Keratinocyte (primary cell): ENCODE measurements around the gene IPO13. TPM values are rescaled to one million over a fixed set of nuclear protein-coding genes. Genes with fewer than 3 reads are reported as not detected.

Experiments used
- DNase-seq: peaks from one replicate; pipeline ENCODE4 v3.0.0-alpha.2; 2011; ENCODE audit warnings: low read depth, missing footprints, low spot score
- FAIRE-seq: peaks from 2 replicates; lab custom pipeline; 2011; peaks lifted over from hg19 to GRCh38; lab: Jason Lieb, UNC
- H2AFZ ChIP-seq: 2 replicates; pipeline ENCODE4 v1.6.0; 2012; ENCODE audit warnings: low read length, control low read depth, inconsistent platforms; ENCODE audit not compliant: control insufficient read depth
- H3K27ac ChIP-seq: 2 replicates; pipeline ENCODE4 v1.5.1; 2011; ENCODE audit warnings: low read length; ENCODE audit not compliant: control insufficient read depth, insufficient read depth
- H3K27me3 ChIP-seq: 3 replicates; pipeline ENCODE4 v1.6.0; 2011; ENCODE audit warnings: low read length; ENCODE audit not compliant: control insufficient read depth, insufficient read depth; ENCODE audit errors: extremely low read depth
- H3K36me3 ChIP-seq, 2 experiments: 2 replicates in 1 of 2; 3 replicates in 1 of 2; pipeline ENCODE4 v1.5.1; 2011; ENCODE audit warnings: low read length in 2 of 2, mild to moderate bottlenecking in 1 of 2; ENCODE audit not compliant: control insufficient read depth in 2 of 2, insufficient read depth in 2 of 2; ENCODE audit errors: extremely low read depth in 1 of 2
- H3K4me1 ChIP-seq: 3 replicates; pipeline ENCODE4 v1.5.1; 2011; ENCODE audit warnings: low read length; ENCODE audit not compliant: control insufficient read depth, insufficient read depth; ENCODE audit errors: extremely low read depth
- H3K4me2 ChIP-seq: 3 replicates; pipeline ENCODE4 v1.6.0; 2011; ENCODE audit warnings: low read depth, low read length; ENCODE audit not compliant: control insufficient read depth, insufficient read depth; ENCODE audit errors: extremely low read depth
- H3K4me3 ChIP-seq, 3 experiments: fragments of 200-600 bp in 1 of 3; sonication (generic) in 1 of 3; 2 replicates in 2 of 3; 3 replicates in 1 of 3; pipeline ENCODE4 v1.5.1; 2011 to 2016; ENCODE audit warnings: low read length in 3 of 3, mild to moderate bottlenecking in 3 of 3, control low read depth in 2 of 3, inconsistent platforms in 1 of 3, low read depth in 1 of 3, mixed read lengths in 1 of 3, mixed run types in 1 of 3, moderate library complexity in 1 of 3; ENCODE audit not compliant: control insufficient read depth in 2 of 3, insufficient read depth in 2 of 3; ENCODE audit errors: extremely low read depth in 1 of 3
- H3K79me2 ChIP-seq: 2 replicates; pipeline ENCODE4 v1.6.0; 2012; ENCODE audit warnings: low read length; ENCODE audit not compliant: control insufficient read depth, insufficient read depth
- H3K9ac ChIP-seq: 3 replicates; pipeline ENCODE4 v1.6.0; 2011; ENCODE audit warnings: low read length; ENCODE audit not compliant: control insufficient read depth, insufficient read depth; ENCODE audit errors: extremely low read depth
- H3K9me1 ChIP-seq: 3 replicates; pipeline ENCODE4 v1.6.0; 2011; ENCODE audit warnings: low read length; ENCODE audit not compliant: control insufficient read depth, insufficient read depth; ENCODE audit errors: extremely low read depth
- H3K9me3 ChIP-seq: 2 replicates; pipeline ENCODE4 v1.5.1; 2012; ENCODE audit warnings: low read depth, low read length; ENCODE audit not compliant: control insufficient read depth
- H4K20me1 ChIP-seq: 3 replicates; pipeline ENCODE4 v1.6.0; 2011; ENCODE audit warnings: low read length; ENCODE audit not compliant: control insufficient read depth, insufficient read depth; ENCODE audit errors: extremely low read depth
- CTCF ChIP-seq, 3 experiments: IDR thresholded peaks in 1 of 3; conservative IDR thresholded peaks in 1 of 3; optimal IDR thresholded peaks in 1 of 3; 2 replicates in 2 of 3; 3 replicates in 1 of 3; pipeline versions ENCODE3 to v1.5.1; 2011; ENCODE audit warnings: low read length in 3 of 3, mild to moderate bottlenecking in 3 of 3, moderate library complexity in 2 of 3, control low read depth in 1 of 3, inconsistent platforms in 1 of 3; ENCODE audit not compliant: insufficient read depth in 2 of 3; ENCODE audit errors: extremely low read depth in 1 of 3
- EZH2 ChIP-seq: IDR thresholded peaks from one replicate; pipeline ENCODE4 v1.6.1; 2012; ENCODE audit warnings: inconsistent platforms, mild to moderate bottlenecking, low read length, moderate library complexity
- dilution Hi-C: fragments of 300-500 bp; cut with MboI; formaldehyde crosslinking; loops from one replicate; pipeline ENCODE4 v1.7.0; 2020; ENCODE audit warnings: low sequenced_read_pairs; ENCODE audit not compliant: extremely low pct_ligation_motif_present
- polyA plus RNA-seq, 5 experiments: library from polyadenylated mRNA; depleted of rRNA in 3 of 5; stranded (reverse) in 3 of 5; stranded (forward) in 1 of 5; unstranded in 1 of 5; fragments of >200 nt; gene quantifications; 1 replicate in 1 of 5; 2 replicates in 3 of 5; 3 replicates in 1 of 5; pipeline versions ENCODE4 v1.2.1 to v1.2.3, GENCODE V29; 2011 to 2012; ENCODE audit warnings: missing spikeins in 2 of 5, low read depth in 1 of 5, low replicate concordance in 1 of 5

Gene IPO13
- polyA plus RNA-seq, 1 donor (not counting 4 experiments of a cell fraction or from before 2014, with no cell fraction given) = 20.7 TPM

- no peaks in the 10 kb centered on the region for H3K27me3 ChIP-seq
- H3K9me1 ChIP-seq = no peaks in the 10 kb centered on the region
- H3K36me3 ChIP-seq = peaks cover 20 to 45% of the 10 kb centered on the region in 2 experiments
- no peaks in the 10 kb centered on the region for H3K9me3 ChIP-seq
- H3K4me2 ChIP-seq = no peak overlapping the region
- DNase-seq = no peak
- no peak overlapping the region for H2AFZ ChIP-seq
- H3K4me3 ChIP-seq = no peak overlapping the region
- H3K79me2 ChIP-seq = peaks cover 29% of the 10 kb centered on the region
- H3K9ac ChIP-seq = no peak overlapping the region
- H3K27ac ChIP-seq = peak overlapping the region; percentile 41
- H4K20me1 ChIP-seq = no peaks in the 10 kb centered on the region
- no peak for FAIRE-seq
- H3K4me1 ChIP-seq = peaks cover 21% of the 10 kb centered on the region
- dilution Hi-C loops = no loop called here
- no peak for TF ChIP-seq EZH2
- peak in 1 of 3 experiments; percentile 28 for TF ChIP-seq CTCF (optimal IDR thresholded peaks at IDR 0.05 in 1 of 3, IDR thresholded peaks at IDR 0.05 in 1 of 3, conservative IDR thresholded peaks at IDR 0.05 in 1 of 3; ENCODE audit: extremely low read depth in 1 of 3, insufficient read depth in 2 of 3, low read length in 3 of 3)
These were observed 40.0 kb downstream of the IPO13 start for GRCh38 chr1:43986712-43987111.

- no peak for TF ChIP-seq CTCF (optimal IDR thresholded peaks at IDR 0.05 in 1 of 3, IDR thresholded peaks at IDR 0.05 in 1 of 3, conservative IDR thresholded peaks at IDR 0.05 in 1 of 3; ENCODE audit: extremely low read depth in 1 of 3, insufficient read depth in 2 of 3, low read length in 3 of 3)
- TF ChIP-seq EZH2 = no peak
- Histone ChIP-seq H3K4me1 (peaks cover 26% of the 10 kb centered on the region), H3K9me1 (no peaks in the 10 kb centered on the region), H3K4me2 (no peak overlapping the region), H3K79me2 (peaks cover 22% of the 10 kb centered on the region), H3K27me3 (no peaks in the 10 kb centered on the region), H3K9ac (no peak overlapping the region), H3K9me3 (no peaks in the 10 kb centered on the region), H2AFZ (no peak overlapping the region), H4K20me1 (no peaks in the 10 kb centered on the region), H3K27ac (no peak overlapping the region), H3K36me3 (peaks cover 20 to 40% of the 10 kb centered on the region in 2 experiments), H3K4me3 (no peak overlapping the region)
- dilution Hi-C loops = no loop called here
- DNase-seq (no peak), FAIRE-seq (peak; percentile 5)
These were observed 40.6 kb downstream of the IPO13 start for GRCh38 chr1:43987159-43987902.
